ENCODE results near the gene TTPAL. TPM values are rescaled to one million over a fixed set of nuclear protein-coding genes. Genes with fewer than 3 reads are reported as not detected.

Gene TTPAL
- total and polyA plus RNA-seq, 4 donors = 11.6 to 39.7 (median 17.6) TPM

DNA sequence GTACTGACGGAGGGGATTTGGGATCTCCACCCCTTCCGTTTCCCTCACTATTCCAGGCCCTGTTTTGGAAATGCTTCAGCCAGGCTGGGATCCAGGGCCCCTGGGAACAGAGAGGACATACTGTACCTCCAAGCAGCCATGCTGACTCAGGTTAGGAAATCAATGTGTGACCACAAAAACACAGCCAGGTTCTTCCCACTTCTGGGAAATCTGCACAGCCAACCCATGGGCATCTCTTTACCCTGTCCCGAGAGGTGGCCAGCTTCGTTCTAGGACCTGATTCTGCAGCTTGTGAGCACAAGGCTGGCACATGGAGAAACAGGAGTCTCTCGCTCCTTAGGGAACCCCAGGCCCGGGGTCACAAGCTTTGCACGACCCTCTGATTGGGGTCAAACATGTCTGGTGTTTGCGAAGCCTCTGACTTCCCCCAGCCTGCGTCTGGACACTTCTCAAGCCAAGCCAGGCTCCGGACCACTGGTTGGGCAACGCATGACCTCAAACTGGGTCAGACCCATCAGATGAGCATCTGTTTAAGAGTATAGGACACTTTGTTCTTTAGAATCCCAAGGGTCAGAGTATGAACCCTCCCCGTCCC lies 8.3 kb upstream of the TTPAL start:
- H3K27ac ChIP-seq (ENCODE audit: low read depth in 1 of 2, low read length in 2 of 2) = peak overlapping the region; percentile 92 to 94
- H3K27me3 ChIP-seq (ENCODE audit: control insufficient read depth in 4 of 4, insufficient read depth in 4 of 4, low read length in 3 of 4) = no peaks in the 10 kb centered on the region
- 34% methylated on average over 12 of the region's 12 CpGs for WGBS
- H3K9ac ChIP-seq (ENCODE audit: low read depth in 1 of 2, low read length in 2 of 2) = peak overlapping the region in 1 of 2 donors; percentile 60
- TF ChIP-seq JUND (IDR thresholded peaks at IDR 0.05) = peak; percentile 63 to 69
- TF ChIP-seq, protein P1, sequence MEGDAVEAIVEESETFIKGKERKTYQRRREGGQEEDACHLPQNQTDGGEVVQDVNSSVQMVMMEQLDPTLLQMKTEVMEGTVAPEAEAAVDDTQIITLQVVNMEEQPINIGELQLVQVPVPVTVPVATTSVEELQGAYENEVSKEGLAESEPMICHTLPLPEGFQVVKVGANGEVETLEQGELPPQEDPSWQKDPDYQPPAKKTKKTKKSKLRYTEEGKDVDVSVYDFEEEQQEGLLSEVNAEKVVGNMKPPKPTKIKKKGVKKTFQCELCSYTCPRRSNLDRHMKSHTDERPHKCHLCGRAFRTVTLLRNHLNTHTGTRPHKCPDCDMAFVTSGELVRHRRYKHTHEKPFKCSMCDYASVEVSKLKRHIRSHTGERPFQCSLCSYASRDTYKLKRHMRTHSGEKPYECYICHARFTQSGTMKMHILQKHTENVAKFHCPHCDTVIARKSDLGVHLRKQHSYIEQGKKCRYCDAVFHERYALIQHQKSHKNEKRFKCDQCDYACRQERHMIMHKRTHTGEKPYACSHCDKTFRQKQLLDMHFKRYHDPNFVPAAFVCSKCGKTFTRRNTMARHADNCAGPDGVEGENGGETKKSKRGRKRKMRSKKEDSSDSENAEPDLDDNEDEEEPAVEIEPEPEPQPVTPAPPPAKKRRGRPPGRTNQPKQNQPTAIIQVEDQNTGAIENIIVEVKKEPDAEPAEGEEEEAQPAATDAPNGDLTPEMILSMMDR (IDR thresholded peaks at IDR 0.05; ENCODE audit: low read depth, low read length, missing input control) = no peak
- TF ChIP-seq EGR1 (IDR thresholded peaks at IDR 0.05; ENCODE audit: low read depth in 2 of 2) = peak; percentile 57 to 60
- peak in 1 of 2 donors; percentile 79 for TF ChIP-seq HNF4A (conservative IDR thresholded peaks at IDR 0.05)
- TF ChIP-seq HNF4G (IDR thresholded peaks at IDR 0.05) = peak; percentile 47
- TF ChIP-seq, protein P2, sequence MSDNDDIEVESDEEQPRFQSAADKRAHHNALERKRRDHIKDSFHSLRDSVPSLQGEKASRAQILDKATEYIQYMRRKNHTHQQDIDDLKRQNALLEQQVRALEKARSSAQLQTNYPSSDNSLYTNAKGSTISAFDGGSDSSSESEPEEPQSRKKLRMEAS (IDR thresholded peaks at IDR 0.05) = peak; percentile 88
- TF ChIP-seq, protein P3, sequence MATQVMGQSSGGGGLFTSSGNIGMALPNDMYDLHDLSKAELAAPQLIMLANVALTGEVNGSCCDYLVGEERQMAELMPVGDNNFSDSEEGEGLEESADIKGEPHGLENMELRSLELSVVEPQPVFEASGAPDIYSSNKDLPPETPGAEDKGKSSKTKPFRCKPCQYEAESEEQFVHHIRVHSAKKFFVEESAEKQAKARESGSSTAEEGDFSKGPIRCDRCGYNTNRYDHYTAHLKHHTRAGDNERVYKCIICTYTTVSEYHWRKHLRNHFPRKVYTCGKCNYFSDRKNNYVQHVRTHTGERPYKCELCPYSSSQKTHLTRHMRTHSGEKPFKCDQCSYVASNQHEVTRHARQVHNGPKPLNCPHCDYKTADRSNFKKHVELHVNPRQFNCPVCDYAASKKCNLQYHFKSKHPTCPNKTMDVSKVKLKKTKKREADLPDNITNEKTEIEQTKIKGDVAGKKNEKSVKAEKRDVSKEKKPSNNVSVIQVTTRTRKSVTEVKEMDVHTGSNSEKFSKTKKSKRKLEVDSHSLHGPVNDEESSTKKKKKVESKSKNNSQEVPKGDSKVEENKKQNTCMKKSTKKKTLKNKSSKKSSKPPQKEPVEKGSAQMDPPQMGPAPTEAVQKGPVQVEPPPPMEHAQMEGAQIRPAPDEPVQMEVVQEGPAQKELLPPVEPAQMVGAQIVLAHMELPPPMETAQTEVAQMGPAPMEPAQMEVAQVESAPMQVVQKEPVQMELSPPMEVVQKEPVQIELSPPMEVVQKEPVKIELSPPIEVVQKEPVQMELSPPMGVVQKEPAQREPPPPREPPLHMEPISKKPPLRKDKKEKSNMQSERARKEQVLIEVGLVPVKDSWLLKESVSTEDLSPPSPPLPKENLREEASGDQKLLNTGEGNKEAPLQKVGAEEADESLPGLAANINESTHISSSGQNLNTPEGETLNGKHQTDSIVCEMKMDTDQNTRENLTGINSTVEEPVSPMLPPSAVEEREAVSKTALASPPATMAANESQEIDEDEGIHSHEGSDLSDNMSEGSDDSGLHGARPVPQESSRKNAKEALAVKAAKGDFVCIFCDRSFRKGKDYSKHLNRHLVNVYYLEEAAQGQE (IDR thresholded peaks at IDR 0.05) = peak; percentile 61
- peak in 1 of 2 donors; percentile 41 for TF ChIP-seq GABPA (IDR thresholded peaks at IDR 0.05 in 1 of 2, conservative IDR thresholded peaks at IDR 0.05 in 1 of 2)
- peak; percentile 81 for TF ChIP-seq NR2F2 (IDR thresholded peaks at IDR 0.05)
- peak; percentile 96 for TF ChIP-seq SP1 (IDR thresholded peaks at IDR 0.05)
- TF ChIP-seq TAF1 (conservative IDR thresholded peaks at IDR 0.05) = no peak
- no peak for TF ChIP-seq FOXA1 (IDR thresholded peaks at IDR 0.05)
- TF ChIP-seq RXRA (IDR thresholded peaks at IDR 0.05) = peak; percentile 90 to 98
- TF ChIP-seq FOXA2 (IDR thresholded peaks at IDR 0.05) = no peak
- TF ChIP-seq RAD21 (IDR thresholded peaks at IDR 0.05) = peak in 1 of 2 donors; percentile 39
- TF ChIP-seq YY1 (IDR thresholded peaks at IDR 0.05) = peak; percentile 94
- TF ChIP-seq, protein P4, sequence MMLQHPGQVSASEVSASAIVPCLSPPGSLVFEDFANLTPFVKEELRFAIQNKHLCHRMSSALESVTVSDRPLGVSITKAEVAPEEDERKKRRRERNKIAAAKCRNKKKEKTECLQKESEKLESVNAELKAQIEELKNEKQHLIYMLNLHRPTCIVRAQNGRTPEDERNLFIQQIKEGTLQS (IDR thresholded peaks at IDR 0.05) = no peak
- TF ChIP-seq, protein P5, sequence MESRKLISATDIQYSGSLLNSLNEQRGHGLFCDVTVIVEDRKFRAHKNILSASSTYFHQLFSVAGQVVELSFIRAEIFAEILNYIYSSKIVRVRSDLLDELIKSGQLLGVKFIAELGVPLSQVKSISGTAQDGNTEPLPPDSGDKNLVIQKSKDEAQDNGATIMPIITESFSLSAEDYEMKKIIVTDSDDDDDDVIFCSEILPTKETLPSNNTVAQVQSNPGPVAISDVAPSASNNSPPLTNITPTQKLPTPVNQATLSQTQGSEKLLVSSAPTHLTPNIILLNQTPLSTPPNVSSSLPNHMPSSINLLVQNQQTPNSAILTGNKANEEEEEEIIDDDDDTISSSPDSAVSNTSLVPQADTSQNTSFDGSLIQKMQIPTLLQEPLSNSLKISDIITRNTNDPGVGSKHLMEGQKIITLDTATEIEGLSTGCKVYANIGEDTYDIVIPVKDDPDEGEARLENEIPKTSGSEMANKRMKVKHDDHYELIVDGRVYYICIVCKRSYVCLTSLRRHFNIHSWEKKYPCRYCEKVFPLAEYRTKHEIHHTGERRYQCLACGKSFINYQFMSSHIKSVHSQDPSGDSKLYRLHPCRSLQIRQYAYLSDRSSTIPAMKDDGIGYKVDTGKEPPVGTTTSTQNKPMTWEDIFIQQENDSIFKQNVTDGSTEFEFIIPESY (IDR thresholded peaks at IDR 0.05) = peak; percentile 79
- H3K36me3 ChIP-seq (ENCODE audit: control insufficient read depth in 4 of 4, insufficient read depth in 3 of 4, low read depth in 1 of 4, low read length in 3 of 4) = no peaks in the 10 kb centered on the region
- H3K9me3 ChIP-seq (ENCODE audit: control insufficient read depth in 4 of 4, low read length in 3 of 4) = no peaks in the 10 kb centered on the region
- no peak overlapping the region for H3K4me3 ChIP-seq (ENCODE audit: low read depth in 1 of 3, low read length in 3 of 3)
- no peak for DNase-seq (ENCODE audit: low spot score)
- H3K4me1 ChIP-seq (ENCODE audit: control insufficient read depth in 4 of 4, insufficient read depth in 4 of 4, low read length in 3 of 4) = peaks cover 21 to 76% (median 64%) of the 10 kb centered on the region in 4 donors
